OCI-LY1 (cell line): ENCODE data around the gene RNF19B.

Experiments
- H2AFZ ChIP-seq: fragments of 200-600 bp; sonication (generic), shearing (Covaris generic); 2 replicates; pipeline ENCODE4 v1.6.0; 2014; ENCODE audit warnings: antibody characterized with exemption, mild to moderate bottlenecking, low read length
- H3F3A ChIP-seq: fragments of 200-600 bp; sonication (generic), shearing (Covaris generic); 2 replicates; pipeline ENCODE4 v1.6.0; 2014; ENCODE audit warnings: mild to moderate bottlenecking, antibody characterized with exemption, low read length, moderate library complexity; ENCODE audit not compliant: insufficient read depth
- H3K27ac ChIP-seq: fragments of 200-600 bp; sonication (generic); 2 replicates; pipeline ENCODE4 v1.5.1; 2014; ENCODE audit warnings: low read length, mixed run types, mild to moderate bottlenecking, low read depth; ENCODE audit not compliant: poor library complexity, severe bottlenecking
- H3K27me3 ChIP-seq: fragments of 200-600 bp; sonication (generic); 2 replicates; pipeline ENCODE4 v1.6.0; 2014; ENCODE audit warnings: antibody characterized with exemption, mild to moderate bottlenecking, low read length, moderate library complexity; ENCODE audit not compliant: insufficient read depth
- H3K36me3 ChIP-seq: fragments of 200-600 bp; sonication (generic); 2 replicates; pipeline ENCODE4 v1.6.1; 2014; ENCODE audit warnings: mild to moderate bottlenecking, antibody characterized with exemption, low read length, moderate library complexity, mixed read lengths; ENCODE audit not compliant: insufficient read depth
- H3K4me1 ChIP-seq: fragments of 200-600 bp; sonication (generic); 2 replicates; pipeline ENCODE4 v1.5.1; 2014; ENCODE audit warnings: mild to moderate bottlenecking, low read length, moderate library complexity; ENCODE audit not compliant: insufficient read depth, severe bottlenecking
- H3K4me2 ChIP-seq: fragments of 200-600 bp; sonication (generic), shearing (Covaris generic); 2 replicates; pipeline ENCODE4 v1.6.1; 2014; ENCODE audit warnings: low read length
- H3K4me3 ChIP-seq: fragments of 200-600 bp; sonication (generic); 2 replicates; pipeline ENCODE4 v1.5.1; 2014; ENCODE audit warnings: low read length, low read depth, mild to moderate bottlenecking, mixed read lengths; ENCODE audit not compliant: poor library complexity, severe bottlenecking
- H3K79me2 ChIP-seq: fragments of 200-600 bp; shearing (Covaris generic); 2 replicates; pipeline ENCODE4 v1.6.1; 2016; ENCODE audit warnings: mixed run types, low read length, mixed read lengths; ENCODE audit not compliant: insufficient read depth
- H3K9ac ChIP-seq: fragments of 200-600 bp; sonication (generic), shearing (Covaris generic); 2 replicates; pipeline ENCODE4 v1.6.1; 2014; ENCODE audit warnings: mild to moderate bottlenecking, low read length, mixed read lengths
- H3K9me2 ChIP-seq: fragments of 200-600 bp; sonication (generic), shearing (Covaris generic); 2 replicates; pipeline ENCODE4 v1.6.1; 2014; ENCODE audit warnings: low read depth, mild to moderate bottlenecking, low read length, mixed read lengths
- H3K9me3 ChIP-seq: fragments of 200-600 bp; shearing (Covaris generic); 2 replicates; pipeline ENCODE4 v1.6.1; 2014; ENCODE audit warnings: low read length, mixed read lengths
- H4K20me1 ChIP-seq: fragments of 200-600 bp; sonication (generic), shearing (Covaris generic); 2 replicates; pipeline ENCODE4 v1.6.0; 2016; ENCODE audit warnings: mild to moderate bottlenecking, low read length; ENCODE audit not compliant: insufficient read depth
- EZH2 ChIP-seq: fragments of 200-600 bp; sonication (generic), shearing (Covaris generic); IDR thresholded peaks from 2 replicates; pipeline ENCODE4 v1.8.0; 2017; ENCODE audit warnings: borderline replicate concordance, mixed run types, mild to moderate bottlenecking, antibody characterized with exemption, low read length, moderate library complexity, mixed read lengths
- TF ChIP-seq, protein P1 (sequence below): fragments of 200-600 bp; sonication (generic), shearing (Covaris generic); IDR thresholded peaks from 2 replicates; pipeline ENCODE4 v1.5.1; 2017; ENCODE audit warnings: mild to moderate bottlenecking, antibody characterized with exemption, low read length, moderate library complexity, mixed read lengths

Gene RNF19B

GRCh38 chr1:32891241-32891570 is 73.4 kb downstream of the RNF19B start:
- Histone ChIP-seq H2AFZ (no peak overlapping the region), H3K27me3 (peaks cover 8% of the 10 kb centered on the region), H3K36me3 (no peaks in the 10 kb centered on the region), H3F3A (no peaks in the 10 kb centered on the region), H3K4me1 (no peaks in the 10 kb centered on the region), H3K27ac (no peak overlapping the region), H3K9ac (no peak overlapping the region), H4K20me1 (no peaks in the 10 kb centered on the region), H3K9me2 (no peaks in the 10 kb centered on the region), H3K9me3 (no peaks in the 10 kb centered on the region), H3K4me3 (no peak overlapping the region), H3K79me2 (no peaks in the 10 kb centered on the region), H3K4me2 (no peak overlapping the region)
- no peak for TF ChIP-seq EZH2
- TF ChIP-seq, protein P1, sequence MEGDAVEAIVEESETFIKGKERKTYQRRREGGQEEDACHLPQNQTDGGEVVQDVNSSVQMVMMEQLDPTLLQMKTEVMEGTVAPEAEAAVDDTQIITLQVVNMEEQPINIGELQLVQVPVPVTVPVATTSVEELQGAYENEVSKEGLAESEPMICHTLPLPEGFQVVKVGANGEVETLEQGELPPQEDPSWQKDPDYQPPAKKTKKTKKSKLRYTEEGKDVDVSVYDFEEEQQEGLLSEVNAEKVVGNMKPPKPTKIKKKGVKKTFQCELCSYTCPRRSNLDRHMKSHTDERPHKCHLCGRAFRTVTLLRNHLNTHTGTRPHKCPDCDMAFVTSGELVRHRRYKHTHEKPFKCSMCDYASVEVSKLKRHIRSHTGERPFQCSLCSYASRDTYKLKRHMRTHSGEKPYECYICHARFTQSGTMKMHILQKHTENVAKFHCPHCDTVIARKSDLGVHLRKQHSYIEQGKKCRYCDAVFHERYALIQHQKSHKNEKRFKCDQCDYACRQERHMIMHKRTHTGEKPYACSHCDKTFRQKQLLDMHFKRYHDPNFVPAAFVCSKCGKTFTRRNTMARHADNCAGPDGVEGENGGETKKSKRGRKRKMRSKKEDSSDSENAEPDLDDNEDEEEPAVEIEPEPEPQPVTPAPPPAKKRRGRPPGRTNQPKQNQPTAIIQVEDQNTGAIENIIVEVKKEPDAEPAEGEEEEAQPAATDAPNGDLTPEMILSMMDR, result no peak

DNA sequence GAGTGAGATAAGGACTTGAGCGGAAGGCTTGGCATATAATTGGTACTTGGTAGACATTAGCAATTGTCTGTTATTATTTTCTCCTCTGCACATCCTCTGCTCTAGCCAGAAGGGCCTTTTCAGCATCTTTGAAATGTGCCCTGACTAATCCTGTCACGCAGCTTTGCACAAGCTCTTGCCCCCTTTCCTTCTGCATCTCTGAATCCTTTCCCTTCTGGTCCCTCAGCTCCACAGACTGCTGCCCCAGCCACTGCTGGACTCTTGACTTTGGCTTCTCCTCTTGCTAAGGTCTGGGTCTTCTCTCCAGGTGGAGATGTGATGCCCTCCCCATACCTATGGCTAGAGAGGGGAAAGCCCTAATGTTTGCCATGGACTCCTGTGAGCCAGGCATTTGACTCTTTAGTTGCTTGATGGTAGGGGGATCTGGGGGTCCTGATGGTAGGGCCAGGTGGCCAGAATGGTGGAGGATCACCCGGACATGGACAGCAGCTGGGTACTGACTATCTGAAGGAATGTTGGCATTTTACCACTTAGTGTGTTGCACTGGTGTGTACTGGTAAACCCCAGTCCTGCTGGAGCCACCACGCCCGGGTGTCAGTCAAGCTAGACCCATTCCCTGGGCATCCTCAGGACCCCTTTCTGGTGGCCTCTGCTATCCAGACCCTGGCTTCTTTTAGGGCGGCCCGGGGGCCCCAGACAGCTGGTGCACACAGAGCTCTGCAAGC is 73.9 kb downstream of the RNF19B start:
- H3K4me2 ChIP-seq, result no peak overlapping the region
- TF ChIP-seq, protein P1, result no peak
- no peak for TF ChIP-seq EZH2
- H3K27ac ChIP-seq, result no peak overlapping the region
- H3K9ac ChIP-seq, result no peak overlapping the region
- H3K9me3 ChIP-seq, result no peaks in the 10 kb centered on the region
- no peaks in the 10 kb centered on the region for H4K20me1 ChIP-seq
- H3K79me2 ChIP-seq, result no peaks in the 10 kb centered on the region
- H3K4me3 ChIP-seq, result no peak overlapping the region
- no peaks in the 10 kb centered on the region for H3F3A ChIP-seq
- H2AFZ ChIP-seq, result no peak overlapping the region
- no peaks in the 10 kb centered on the region for H3K9me2 ChIP-seq
- no peaks in the 10 kb centered on the region for H3K36me3 ChIP-seq
- peaks cover 8% of the 10 kb centered on the region for H3K27me3 ChIP-seq
- no peaks in the 10 kb centered on the region for H3K4me1 ChIP-seq

- H3K27ac ChIP-seq, result no peak overlapping the region
- no peaks in the 10 kb centered on the region for H3K36me3 ChIP-seq
- no peak overlapping the region for H3K4me3 ChIP-seq
- H3K9me3 ChIP-seq, result no peaks in the 10 kb centered on the region
- H2AFZ ChIP-seq, result no peak overlapping the region
- no peaks in the 10 kb centered on the region for H3K4me1 ChIP-seq
- H3K9ac ChIP-seq, result no peak overlapping the region
- no peaks in the 10 kb centered on the region for H3F3A ChIP-seq
- no peaks in the 10 kb centered on the region for H4K20me1 ChIP-seq
- peaks cover 8% of the 10 kb centered on the region for H3K27me3 ChIP-seq
- no peak for TF ChIP-seq EZH2
- TF ChIP-seq, protein P1, result no peak
- no peaks in the 10 kb centered on the region for H3K9me2 ChIP-seq
- H3K79me2 ChIP-seq, result no peaks in the 10 kb centered on the region
- no peak overlapping the region for H3K4me2 ChIP-seq
Measured at GRCh38 chr1:32889731-32890278, 74.8 kb downstream of the RNF19B start.
